Left lung (tissue), 10 donors: ENCODE measurements around the gene RPS18. TPM values are rescaled to one million over a fixed set of nuclear protein-coding genes. Genes with fewer than 3 reads are reported as not detected.
A peak's percentile ranks its signal among the peaks of the same experiment; 100 is the strongest.

Source experiments
- ATAC-seq: fragments of 200-7000 bp; cut with Tn5 transposase; one replicate; pipeline ENCODE4 v1.9.1; 2020; ENCODE audit warnings: moderate library complexity
- DNase-seq, 4 donors: peaks; one replicate each; pipeline ENCODE4 v3.0.0-alpha.2; 2013 to 2020
- H3K27ac ChIP-seq, 2 donors: fragments of 200-600 bp; sonication (generic) in 1 of 2; one replicate each; pipeline versions ENCODE4 v1.5.0 to v1.8.0; 2020 to 2021
- H3K27me3 ChIP-seq, 2 donors: fragments of 200-600 bp; sonication (generic) in 1 of 2; one replicate each; pipeline versions ENCODE4 v1.5.0 to v1.8.0; 2020 to 2021
- H3K36me3 ChIP-seq, 2 donors: fragments of 200-600 bp; sonication (generic) in 1 of 2; one replicate each; pipeline versions ENCODE4 v1.5.0 to v1.8.0; 2020 to 2021
- H3K4me1 ChIP-seq, 2 donors: fragments of 200-600 bp; one replicate each; pipeline ENCODE4 v1.8.0; 2021
- H3K4me3 ChIP-seq, 2 donors: fragments of 200-600 bp; sonication (generic) in 1 of 2; one replicate each; pipeline versions ENCODE4 v1.5.0 to v1.8.0; 2020 to 2021; ENCODE audit warnings: mild to moderate bottlenecking in 1 of 2
- H3K9me3 ChIP-seq, 2 donors: fragments of 200-600 bp; sonication (generic) in 1 of 2; one replicate each; pipeline versions ENCODE4 v1.5.0 to v1.8.0; 2020 to 2021
- CTCF ChIP-seq, 2 donors: fragments of 200-600 bp; sonication (generic) in 1 of 2; IDR thresholded peaks; one replicate each; pipeline versions ENCODE4 v1.5.0 to v1.8.0; 2021; ENCODE audit warnings: antibody characterized with exemption in 2 of 2
- intact Hi-C, 2 donors: fragments of 100-400 bp; cut with DNase I; formaldehyde crosslinking; loops; one replicate each; pipeline versions ENCODE4 v1.11.2 to v1.14.2; 2022
- polyA plus RNA-seq, 6 donors: library from polyadenylated mRNA; unstranded; fragments of 120-200 nt; gene quantifications; one replicate each; pipeline ENCODE4 v1.2.1, GENCODE V29; 2013; ENCODE audit not compliant: insufficient read length in 6 of 6
- total RNA-seq, 2 donors: library from RNA; stranded (reverse); fragmentation: NEBNext Ultra II Directional; extraction: Animal tissue kit (Norgen Biotek cat#: 25700); gene quantifications; one replicate each; pipeline ENCODE4 v1.2.1, GENCODE V29; 2021
- donor health status: DM: no; HTN: yes; CAD: no.
- donor health status: DM: no; HTN: no; CAD: no.

RPS18 gene
- total and polyA plus RNA-seq, 8 donors: 1,881 to 4,273 (median 3,975) TPM

GRCh38 chr6:33298773-33299236 lies 26.9 kb downstream of the RPS18 start, which contains the start of gene RGL2:
TSS of gene RGL2 (minus strand) at chr6:33298942. CDS start at chr6:33298610, 332 bp downstream.
- ATAC-seq: peak; percentile 79
- Histone ChIP-seq H3K4me1 (peaks cover 12 to 47% of the 10 kb centered on the region in 2 donors), H3K4me3 (peak within 1 kb of the TSS; percentile 61 to 65), H3K27ac (peak within 1 kb of the TSS; percentile 97), H3K27me3 (no peaks in the 10 kb centered on the region), H3K9me3 (no peaks in the 10 kb centered on the region), H3K36me3 (peaks cover 0 to 64% of the 10 kb centered on the region in 2 donors)
- intact Hi-C loops: no loop called here
- peak; percentile 74 to 97 (median 87) for DNase-seq
- TF ChIP-seq CTCF (IDR thresholded peaks at IDR 0.05): no peak

- peak; percentile 77 for ATAC-seq
- peak; percentile 88 to 95 (median 92) for DNase-seq
- no peaks in the 10 kb centered on the region for H3K9me3 ChIP-seq
- peak overlapping the region; percentile 97 for H3K27ac ChIP-seq
- peaks cover 12 to 47% of the 10 kb centered on the region in 2 donors for H3K4me1 ChIP-seq
- peak; percentile 54 to 80 for TF ChIP-seq CTCF (IDR thresholded peaks at IDR 0.05)
- H3K4me3 ChIP-seq: peak overlapping the region; percentile 61 to 65
- H3K27me3 ChIP-seq: no peaks in the 10 kb centered on the region
- H3K36me3 ChIP-seq: peaks cover 0 to 64% of the 10 kb centered on the region in 2 donors
- intact Hi-C loops: no loop called here
Observed at GRCh38 chr6:33299237-33299944, 27.5 kb downstream of the RPS18 start.

GRCh38 chr6:33301877-33302276 lies 30.0 kb downstream of the RPS18 start:
- H3K27me3 ChIP-seq: no peaks in the 10 kb centered on the region
- intact Hi-C loops: no loop called here
- no peak for TF ChIP-seq CTCF (IDR thresholded peaks at IDR 0.05)
- no peaks in the 10 kb centered on the region for H3K9me3 ChIP-seq
- no peak overlapping the region for H3K4me3 ChIP-seq
- peaks cover 11 to 49% of the 10 kb centered on the region in 2 donors for H3K4me1 ChIP-seq
- DNase-seq (no peak), ATAC-seq (no peak)
- peaks cover 0 to 62% of the 10 kb centered on the region in 2 donors for H3K36me3 ChIP-seq
- H3K27ac ChIP-seq: peak overlapping the region in 1 of 2 donors; percentile 23

GRCh38 chr6:33304216-33304615 lies 32.3 kb downstream of the RPS18 start:
- peaks cover 0 to 82% of the 10 kb centered on the region in 2 donors for H3K36me3 ChIP-seq
- DNase-seq: no peak
- no peak overlapping the region for H3K4me3 ChIP-seq
- TF ChIP-seq CTCF (IDR thresholded peaks at IDR 0.05): no peak
- intact Hi-C loops: no loop called here
- no peak overlapping the region for H3K27ac ChIP-seq
- H3K9me3 ChIP-seq: no peaks in the 10 kb centered on the region
- no peaks in the 10 kb centered on the region for H3K27me3 ChIP-seq
- ATAC-seq: no peak
- peaks cover 5 to 44% of the 10 kb centered on the region in 2 donors for H3K4me1 ChIP-seq

- intact Hi-C loops: no loop called here
- H3K9me3 ChIP-seq: no peaks in the 10 kb centered on the region
- TF ChIP-seq CTCF (IDR thresholded peaks at IDR 0.05): no peak
- H3K4me3 ChIP-seq: no peak overlapping the region
- H3K4me1 ChIP-seq: peaks cover 5 to 44% of the 10 kb centered on the region in 2 donors
- DNase-seq: no peak
- H3K27ac ChIP-seq: no peak overlapping the region
- ATAC-seq: no peak
- no peaks in the 10 kb centered on the region for H3K27me3 ChIP-seq
- H3K36me3 ChIP-seq: peaks cover 0 to 89% of the 10 kb centered on the region in 2 donors
Observed at GRCh38 chr6:33305052-33305451, 33.2 kb downstream of the RPS18 start.
